Stimulated activated naive CD8-positive, alpha-beta T cell treated with anti-CD3 and anti-CD28 coated beads, Interleukin-15, Interleukin-2, amounts not matched to agents 100 U/mL and 50 U/mL, for 24 hours (primary cell): ENCODE data around the gene USH2A.

ENCODE experiments used
- ATAC-seq: fragments of 150-1000 bp; cut with Tn5 transposase; one replicate; pipeline ENCODE4 v1.10.0; 2021
- DNase-seq: peaks from one replicate; pipeline ENCODE4 v3.0.0; 2021

Gene USH2A

DNA sequence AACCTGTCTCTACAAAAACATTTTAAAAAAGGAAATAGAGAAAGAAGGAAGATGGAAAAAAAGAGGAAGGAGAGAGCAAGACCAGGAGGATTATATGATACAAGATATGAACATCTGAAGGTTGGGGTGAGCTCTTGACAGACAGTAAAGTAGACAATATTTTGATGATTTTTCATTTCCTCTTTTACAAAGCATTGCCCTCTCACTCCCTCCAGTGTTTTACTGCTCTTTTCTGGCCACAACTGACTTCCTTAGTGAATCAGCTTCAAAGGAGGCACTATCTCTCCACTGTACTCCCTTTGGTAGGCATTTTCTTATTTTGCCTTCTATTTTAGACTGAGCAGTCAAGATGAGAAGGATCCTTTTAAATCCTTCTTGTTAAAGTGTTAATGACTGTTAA is 559.5 kb downstream of the USH2A start:
- no peak for ATAC-seq

DNA sequence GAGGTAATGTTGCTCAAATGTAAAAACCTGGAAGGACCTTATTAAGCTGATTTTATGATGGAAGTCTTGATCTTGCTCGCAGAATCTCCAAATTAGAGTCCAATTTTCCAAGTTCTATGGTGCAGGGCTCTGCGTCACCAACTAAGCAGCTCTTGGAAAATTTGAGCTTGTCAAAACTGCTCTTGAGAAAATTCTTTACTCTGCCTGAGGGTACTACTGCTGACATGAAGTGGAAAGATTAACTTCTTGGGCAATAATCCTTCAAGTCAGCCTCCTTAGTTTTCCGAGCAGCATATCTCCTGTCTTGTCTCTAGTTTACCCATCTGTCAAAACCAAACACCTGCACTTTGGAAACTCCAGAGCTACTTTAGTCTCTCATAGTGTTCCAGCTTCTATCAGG is 562.4 kb downstream of the USH2A start:
- DNase-seq: no peak
- ATAC-seq: no peak

More for the DNA sequence above, 559.5 kb downstream of the USH2A start:
- DNase-seq: no peak

GRCh38 chr1:215857317-215857716 is 565.9 kb downstream of the USH2A start:
- ATAC-seq (no peak), DNase-seq (no peak)

DNA sequence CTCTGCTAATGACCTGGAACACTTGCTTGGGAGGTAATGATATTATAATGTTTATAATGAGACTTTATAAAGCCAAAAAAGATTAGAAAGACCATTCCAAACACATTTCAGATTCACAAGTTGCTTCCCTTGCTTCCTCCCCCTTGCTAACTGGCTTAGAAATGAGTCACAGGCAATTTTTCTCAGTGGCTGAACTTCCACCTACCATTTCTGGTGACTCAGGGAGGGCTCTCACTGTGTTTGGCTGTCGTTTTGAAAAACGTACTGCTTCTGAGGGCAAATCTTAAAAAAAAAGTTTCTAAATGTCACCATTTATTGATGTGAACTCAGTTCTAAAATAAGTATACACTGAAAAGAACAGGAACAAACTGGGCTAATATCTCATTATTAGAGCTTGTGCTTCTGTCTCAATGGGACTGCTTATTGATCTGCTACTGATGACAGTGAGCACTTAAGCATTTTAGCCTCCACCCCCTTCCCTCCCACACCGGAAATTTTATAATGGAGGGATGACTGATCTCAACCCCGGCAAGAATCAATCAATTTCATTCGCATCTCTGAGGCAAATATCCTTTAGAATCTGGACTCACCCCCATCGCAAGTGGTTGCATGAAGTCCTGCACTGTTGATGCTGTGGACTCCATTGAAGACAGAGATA is 577.9 kb downstream of the USH2A start:
- DNase-seq (no peak), ATAC-seq (no peak)

DNA sequence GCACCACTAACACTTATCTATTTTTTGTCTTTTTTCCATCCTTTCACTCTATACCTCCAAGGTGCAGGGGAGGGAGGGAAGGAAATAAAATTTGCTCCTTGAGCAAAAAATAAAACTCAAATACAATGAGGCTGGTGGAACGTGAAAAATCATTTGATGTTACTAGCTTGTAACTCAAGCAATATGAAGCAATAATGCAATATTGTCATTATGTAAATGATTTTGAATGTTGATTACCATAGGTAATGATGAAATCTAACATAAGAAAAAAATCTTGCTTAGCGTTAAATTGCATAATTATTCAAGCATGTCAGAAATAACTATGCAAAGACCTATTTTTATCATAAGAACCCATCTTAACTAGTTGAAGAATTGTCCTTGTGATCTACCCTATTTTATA is 578.5 kb downstream of the USH2A start:
- ATAC-seq: no peak

GRCh38 chr1:215844266-215844665 is 579.0 kb downstream of the USH2A start:
- ATAC-seq: no peak
- DNase-seq: no peak

More for the DNA sequence above, 578.5 kb downstream of the USH2A start:
- DNase-seq: no peak

GRCh38 chr1:215842905-215843304 is 580.3 kb downstream of the USH2A start:
- ATAC-seq (no peak), DNase-seq (no peak)

DNA sequence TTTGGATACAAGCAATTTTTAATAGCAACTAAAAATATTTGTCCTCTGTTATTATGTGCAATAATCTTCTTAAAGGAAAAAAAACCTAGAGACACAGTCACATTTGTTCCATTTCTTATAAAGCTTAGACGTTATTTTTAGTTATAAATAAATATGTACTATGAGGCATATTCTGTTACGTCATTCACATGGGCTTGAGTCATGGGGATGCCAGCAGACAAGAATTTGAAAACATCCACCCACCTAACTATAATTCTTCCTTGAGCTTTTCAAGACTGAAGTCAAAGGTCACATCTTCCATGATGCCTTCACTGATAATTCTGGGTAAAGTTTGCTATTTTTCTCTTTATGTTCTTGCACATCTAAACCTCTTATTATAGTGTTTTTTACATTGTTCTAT is 587.3 kb downstream of the USH2A start:
- ATAC-seq (no peak), DNase-seq (no peak)

- ATAC-seq (no peak), DNase-seq (no peak)
Measured at GRCh38 chr1:215833941-215834729, 589.1 kb downstream of the USH2A start.

DNA sequence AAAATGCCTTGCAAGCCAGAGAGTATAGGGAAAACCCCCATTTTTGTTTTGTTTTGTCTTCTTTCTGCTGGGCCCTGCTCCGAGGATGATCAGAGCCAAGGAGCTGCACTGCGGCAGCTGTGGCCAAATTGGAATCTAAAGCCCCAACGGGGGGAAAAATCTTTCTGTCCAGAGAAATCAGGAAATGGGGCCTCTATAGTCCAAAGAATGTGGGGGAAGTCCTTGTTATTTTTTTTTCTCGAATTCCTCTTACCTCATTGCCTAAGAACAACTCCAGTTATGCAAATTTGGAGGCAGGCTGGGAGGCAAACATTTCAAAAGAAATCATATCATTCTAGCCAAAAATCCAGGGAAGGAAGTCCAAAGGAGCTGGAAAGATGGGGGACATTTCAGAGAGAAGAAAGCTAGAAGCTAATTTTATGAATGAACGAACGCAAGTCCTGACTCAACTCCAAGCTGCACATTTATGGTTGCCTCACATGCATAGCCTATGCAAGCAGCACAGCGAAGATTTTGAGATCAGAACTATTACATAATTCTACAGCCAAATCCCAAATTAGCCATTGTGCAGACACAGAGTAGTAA is 592.9 kb downstream of the USH2A start:
- ATAC-seq (no peak), DNase-seq (no peak)

GRCh38 chr1:215825056-215825455 is 598.2 kb downstream of the USH2A start:
- DNase-seq (no peak), ATAC-seq (no peak)

DNA sequence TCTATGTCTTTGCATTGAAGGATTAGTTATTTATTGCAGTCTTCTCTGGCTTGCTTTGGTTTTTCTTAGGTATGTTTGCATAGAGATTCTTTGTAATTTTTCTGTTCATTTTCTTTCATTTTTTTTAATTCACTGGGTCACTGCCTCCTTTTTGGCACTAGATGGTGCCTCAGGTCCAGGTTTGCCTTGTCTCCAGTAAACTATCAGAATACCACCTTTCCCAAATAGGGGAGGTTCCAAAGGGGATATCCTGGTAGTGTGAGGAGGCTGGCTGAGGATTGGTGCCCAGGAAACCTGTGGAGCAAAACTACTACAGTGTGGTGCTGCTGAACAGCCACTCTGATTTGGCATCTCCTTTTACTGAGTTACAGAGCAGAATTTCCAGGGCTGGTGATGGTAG is 599.0 kb downstream of the USH2A start:
- ATAC-seq (no peak), DNase-seq (no peak)

GRCh38 chr1:215819114-215819513 is 604.1 kb downstream of the USH2A start:
- DNase-seq: no peak
- no peak for ATAC-seq

GRCh38 chr1:215807911-215808436 is 615.3 kb downstream of the USH2A start:
- DNase-seq: no peak
- no peak for ATAC-seq

GRCh38 chr1:215807218-215807617 is 616.0 kb downstream of the USH2A start:
- no peak for ATAC-seq
- DNase-seq: no peak

- ATAC-seq: no peak
- no peak for DNase-seq
Measured at GRCh38 chr1:215797859-215798258, 625.4 kb downstream of the USH2A start.

DNA sequence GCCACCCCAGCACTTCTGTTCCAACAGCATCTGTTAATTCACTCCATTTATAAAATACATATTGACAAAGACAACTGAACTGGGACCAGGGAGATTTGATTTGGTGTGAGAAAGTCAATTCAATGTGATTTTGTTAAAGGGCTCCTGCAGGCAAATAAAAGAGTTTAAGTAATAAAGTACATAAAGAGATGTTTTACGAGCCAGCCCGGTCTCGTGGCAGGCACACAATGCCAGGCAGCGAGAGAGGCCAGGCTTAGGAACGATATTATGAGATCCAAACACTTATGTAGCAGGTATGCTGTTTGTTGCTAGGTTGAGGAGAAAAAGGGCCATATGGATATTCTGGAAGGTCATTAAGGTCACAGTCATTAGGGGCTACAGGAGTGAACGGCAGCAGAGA is 629.1 kb downstream of the USH2A start:
- no peak for ATAC-seq
- DNase-seq: no peak

GRCh38 chr1:215793180-215793579 is 630.1 kb downstream of the USH2A start:
- ATAC-seq: no peak
- no peak for DNase-seq

DNA sequence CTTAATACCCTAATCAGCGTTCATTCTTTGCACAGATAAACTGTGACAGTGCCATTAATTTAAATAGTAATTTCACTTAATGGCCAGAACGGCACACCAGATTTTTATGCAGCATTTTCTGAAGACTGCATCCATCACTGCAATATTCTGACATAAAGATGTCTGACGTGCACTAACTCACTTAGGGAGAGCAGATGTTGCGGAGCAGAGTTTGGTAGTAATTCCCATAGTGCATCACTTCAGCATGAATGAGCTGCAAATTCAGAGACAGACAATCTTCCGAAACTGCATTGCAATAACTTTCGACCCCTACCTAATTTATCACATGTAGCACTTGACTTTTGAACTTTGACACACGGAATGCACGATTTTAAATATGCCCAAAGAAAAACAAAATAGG is 630.8 kb downstream of the USH2A start:
- DNase-seq (no peak), ATAC-seq (no peak)

DNA sequence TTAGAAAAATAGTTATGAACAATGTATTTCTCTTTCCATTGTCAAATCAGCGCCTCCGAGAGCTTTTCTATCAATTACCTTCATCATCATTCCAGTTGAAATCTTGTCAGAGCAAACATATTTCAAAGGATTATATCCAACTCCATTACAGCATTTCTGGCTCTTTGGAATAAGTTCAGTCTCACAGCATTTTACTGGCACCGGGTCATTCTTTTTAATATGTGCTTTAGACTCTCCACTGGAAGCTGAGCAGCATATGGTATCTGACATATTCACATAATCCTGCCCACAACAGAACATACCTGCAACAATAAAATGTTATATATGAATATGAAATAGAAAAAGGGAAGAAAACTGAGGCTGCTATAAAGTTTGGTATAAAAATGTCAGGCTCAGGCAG is 633.3 kb downstream of the USH2A start:
- ATAC-seq (no peak), DNase-seq (no peak)

DNA sequence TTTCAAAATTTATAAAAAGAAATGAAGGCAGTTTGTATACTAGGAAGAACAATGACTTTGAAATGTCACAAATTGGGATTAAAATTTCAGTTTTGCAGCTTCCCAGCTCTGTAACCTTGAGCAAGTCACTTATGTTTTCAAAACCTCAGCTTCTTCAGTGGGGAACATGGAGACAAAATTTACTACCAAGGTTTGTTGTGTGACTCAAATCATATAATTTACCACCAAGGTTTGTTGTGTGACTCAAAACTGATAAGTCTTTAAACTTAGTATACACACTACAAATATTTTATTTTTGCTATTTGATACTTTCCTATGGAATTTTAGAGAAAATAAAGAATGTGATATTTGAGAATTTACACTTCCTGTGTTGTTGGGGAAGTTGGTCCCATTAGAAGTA is 636.3 kb downstream of the USH2A start:
- ATAC-seq (no peak), DNase-seq (no peak)

DNA sequence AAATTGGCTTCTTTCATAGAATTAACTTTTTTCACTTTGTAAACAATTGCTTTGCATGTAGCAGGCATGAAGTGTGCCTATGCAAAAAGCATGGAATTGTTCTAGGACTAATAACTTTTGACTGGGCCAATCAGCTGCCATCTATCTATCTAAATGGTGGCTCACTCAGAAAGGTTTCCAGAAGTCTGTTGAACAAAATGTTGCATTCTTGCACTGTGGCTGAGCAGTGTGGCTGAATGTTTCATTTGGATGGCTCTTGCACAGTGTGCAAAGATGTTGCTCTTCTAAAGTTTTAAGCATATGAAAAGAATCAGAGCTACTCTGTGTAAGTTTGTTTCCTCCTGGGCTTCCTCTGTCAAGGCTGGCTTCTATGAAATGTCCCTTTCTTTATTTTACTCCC is 642.6 kb downstream of the USH2A start:
- no peak for DNase-seq
- ATAC-seq: no peak

GRCh38 chr1:215780139-215780538 is 643.1 kb downstream of the USH2A start:
- DNase-seq: no peak

More at GRCh38 chr1:215780139-215780538, 643.1 kb downstream of the USH2A start:
- ATAC-seq: no peak
